ENCODE data around the gene SWAP70.
"Not testable (repeated sequence)": the region's sequence is repeated elsewhere in the genome, so short reads cannot be mapped to it uniquely, and the experiment has no call there.

Gene SWAP70

DNA sequence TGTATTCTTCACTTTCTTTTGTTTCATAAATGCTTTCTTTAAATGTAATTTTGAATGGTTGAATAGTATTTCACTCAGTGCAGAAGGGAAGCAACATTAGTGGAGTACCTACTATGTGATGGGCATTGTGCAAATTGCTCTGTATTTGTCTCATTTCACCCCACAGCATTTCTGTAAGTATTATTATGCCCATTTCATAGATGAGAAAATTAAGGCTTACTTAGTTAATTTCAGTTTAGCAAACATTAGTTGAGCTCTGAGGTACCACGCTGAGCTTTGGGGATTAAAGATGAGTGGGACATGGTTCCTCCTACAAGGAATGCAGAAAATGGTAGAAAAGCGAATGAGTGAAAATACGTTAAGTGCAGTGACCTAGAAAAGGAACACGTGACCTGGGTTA is 58.1 kb downstream of the SWAP70 start:
- DNase-seq (ENCODE audit: low read depth) = no peak

DNA sequence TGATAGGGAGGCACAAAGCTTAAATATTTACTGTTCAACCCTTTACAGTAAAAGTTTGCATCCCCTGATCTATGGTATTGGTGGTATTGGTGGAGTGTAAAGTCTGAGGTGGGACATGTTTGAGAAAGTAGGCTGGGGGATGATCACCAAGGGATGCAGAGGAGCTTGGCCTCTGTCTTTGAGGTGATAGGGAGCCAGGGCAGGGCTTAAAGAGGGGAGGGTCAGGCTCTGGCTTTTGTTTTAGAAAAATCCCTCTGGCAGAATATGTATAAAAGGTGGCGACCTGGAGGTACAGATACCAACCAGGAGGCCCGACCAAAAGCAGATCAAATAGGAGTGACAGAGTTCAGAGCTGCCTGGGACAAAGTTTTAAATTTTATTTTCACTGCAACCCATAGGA is 59.0 kb downstream of the SWAP70 start:
- DNase-seq (ENCODE audit: low read depth) = no peak

DNA sequence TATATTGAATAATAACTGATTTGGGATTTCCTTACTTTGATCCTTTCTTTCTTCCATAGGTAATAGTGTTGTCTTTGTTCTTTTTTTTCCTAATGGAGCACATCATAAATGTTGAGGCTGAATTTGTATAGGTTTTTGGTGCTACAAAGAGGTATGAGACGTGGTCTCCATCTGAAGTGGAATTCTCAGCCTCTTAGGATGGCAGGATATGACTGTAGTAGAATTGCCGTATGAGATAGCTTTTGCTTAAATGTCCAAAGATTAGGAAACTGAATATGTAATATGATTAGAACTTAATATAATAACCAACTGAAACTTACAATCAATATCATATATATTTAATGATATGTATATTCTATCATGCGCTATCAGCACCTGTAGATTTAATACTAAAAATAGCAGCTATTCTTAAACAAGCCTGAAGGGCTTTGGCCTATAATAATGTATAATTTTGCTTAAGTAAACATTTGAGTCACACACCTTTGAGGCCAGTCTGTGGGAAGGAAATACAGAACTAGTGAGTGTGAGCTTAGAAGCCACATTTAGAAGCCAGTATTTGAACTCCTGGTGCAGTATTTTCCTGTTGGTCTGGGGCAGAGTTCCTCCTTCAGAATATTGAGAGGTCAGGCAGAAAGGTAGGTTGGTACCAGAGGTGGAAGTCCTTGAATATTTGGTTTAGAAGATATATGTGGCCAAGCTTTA is 62.6 kb downstream of the SWAP70 start:
- no peak for DNase-seq (ENCODE audit: low read depth)

- no peak for DNase-seq (ENCODE audit: low read depth)
Measured at GRCh38 chr11:9728058-9728457, 64.2 kb downstream of the SWAP70 start.

DNA sequence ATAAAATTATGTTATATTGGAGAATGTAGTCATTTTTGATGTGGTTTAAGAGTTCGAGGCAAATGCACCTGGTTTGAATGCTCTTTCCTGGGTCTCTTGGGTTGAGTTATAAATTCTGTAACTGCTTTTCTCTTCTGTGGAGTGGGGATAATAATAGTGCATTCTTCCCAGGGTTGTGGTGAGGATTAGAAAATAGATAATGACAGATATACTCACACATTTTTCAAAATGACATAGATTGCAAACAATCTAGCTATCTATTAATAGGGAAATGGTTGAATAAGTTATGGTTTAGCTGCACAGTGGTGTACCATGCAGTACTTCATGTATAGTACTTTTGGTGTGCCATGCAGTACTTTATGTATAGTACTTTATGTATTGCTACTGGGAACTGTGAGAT is 67.4 kb downstream of the SWAP70 start:
- no peak for DNase-seq (ENCODE audit: low read depth)

DNA sequence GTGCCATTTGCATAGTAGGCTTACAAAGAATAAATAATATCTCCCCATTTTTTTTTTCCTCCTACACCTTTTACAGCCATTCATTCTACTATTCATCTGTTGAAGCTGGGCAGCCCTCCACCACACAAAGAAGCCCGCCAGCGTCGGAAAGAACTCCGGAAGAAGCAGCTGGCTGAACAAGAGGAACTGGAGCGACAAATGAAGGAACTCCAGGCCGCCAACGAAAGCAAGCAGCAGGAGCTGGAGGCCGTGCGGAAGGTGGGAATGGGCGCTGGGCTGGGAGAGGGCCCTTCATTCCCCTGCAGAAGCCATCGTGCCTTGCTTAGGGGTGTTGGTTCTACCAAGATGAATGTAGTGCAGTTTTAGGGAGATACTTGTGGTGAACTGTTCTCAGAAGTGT is 68.6 kb downstream of the SWAP70 start:
- DNase-seq (ENCODE audit: low read depth) = no peak

GRCh38 chr11:9733212-9733611 is 69.3 kb downstream of the SWAP70 start:
- no peak for DNase-seq (ENCODE audit: low read depth)

GRCh38 chr11:9735236-9735635 is 71.4 kb downstream of the SWAP70 start:
- no peak for DNase-seq (ENCODE audit: low read depth)

GRCh38 chr11:9735919-9736318 is 72.0 kb downstream of the SWAP70 start:
- no peak for DNase-seq (ENCODE audit: low read depth)

GRCh38 chr11:9736365-9736764 is 72.5 kb downstream of the SWAP70 start:
- DNase-seq (ENCODE audit: low read depth) = no peak

- DNase-seq (ENCODE audit: low read depth) = no peak
Measured at GRCh38 chr11:9738116-9738515, 74.2 kb downstream of the SWAP70 start.

DNA sequence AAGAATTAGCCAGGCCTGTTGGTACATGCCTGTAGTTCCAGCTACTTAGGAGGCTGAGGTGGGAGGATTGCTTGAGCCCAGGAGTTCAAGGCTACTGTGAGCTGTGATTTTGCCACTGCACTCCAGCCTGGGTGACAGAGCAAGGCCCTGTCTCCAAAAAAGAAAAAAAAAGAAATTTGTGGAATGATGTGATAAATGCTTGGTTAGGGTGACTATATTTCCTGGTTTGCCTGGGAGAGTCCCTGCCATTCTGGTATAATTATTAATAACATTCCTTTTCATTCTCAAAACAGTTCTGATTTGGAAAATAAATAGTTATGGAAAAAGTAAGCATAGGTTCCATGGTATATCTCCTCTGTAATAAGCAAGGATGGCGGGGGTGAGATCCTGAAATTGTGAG is 74.8 kb downstream of the SWAP70 start:
- DNase-seq (ENCODE audit: low read depth) = no peak

DNA sequence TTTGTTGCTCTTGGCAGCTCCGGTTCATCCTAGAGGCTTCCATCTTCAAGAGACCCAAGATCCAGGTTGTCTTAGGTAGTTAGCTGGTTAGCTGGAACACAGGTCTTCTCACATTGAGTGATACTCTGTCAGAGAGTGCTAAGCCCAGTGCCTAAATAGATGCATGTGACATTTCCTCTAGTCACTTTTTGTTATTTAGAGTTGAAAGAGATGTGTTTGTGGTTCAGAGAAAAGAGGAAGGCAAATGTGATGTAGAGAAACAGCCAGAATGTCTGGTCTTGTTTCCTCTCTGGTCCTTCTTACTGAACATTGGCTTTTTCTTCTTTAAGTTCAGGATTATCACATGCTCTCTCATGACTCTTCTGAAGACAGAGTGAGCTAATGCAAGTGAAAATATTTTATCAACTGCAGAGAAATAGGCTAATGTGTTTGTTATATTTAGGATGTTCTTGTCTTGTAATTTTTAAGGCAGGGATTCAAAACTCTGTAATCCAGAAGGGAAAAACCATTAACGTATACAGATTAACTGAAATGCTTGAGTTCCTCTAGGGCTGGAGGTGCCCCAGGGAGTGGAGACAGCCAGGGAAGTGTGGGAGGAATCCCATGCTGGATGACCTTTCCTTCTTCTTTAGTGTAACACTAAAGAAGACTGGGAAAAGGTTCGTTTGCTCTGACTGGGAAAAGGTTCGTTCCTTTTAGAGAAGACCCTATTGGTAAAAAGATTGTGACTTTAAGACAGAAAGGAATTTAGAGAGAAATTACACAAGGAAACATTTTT is 75.4 kb downstream of the SWAP70 start:
- DNase-seq (ENCODE audit: low read depth) = no peak

DNA sequence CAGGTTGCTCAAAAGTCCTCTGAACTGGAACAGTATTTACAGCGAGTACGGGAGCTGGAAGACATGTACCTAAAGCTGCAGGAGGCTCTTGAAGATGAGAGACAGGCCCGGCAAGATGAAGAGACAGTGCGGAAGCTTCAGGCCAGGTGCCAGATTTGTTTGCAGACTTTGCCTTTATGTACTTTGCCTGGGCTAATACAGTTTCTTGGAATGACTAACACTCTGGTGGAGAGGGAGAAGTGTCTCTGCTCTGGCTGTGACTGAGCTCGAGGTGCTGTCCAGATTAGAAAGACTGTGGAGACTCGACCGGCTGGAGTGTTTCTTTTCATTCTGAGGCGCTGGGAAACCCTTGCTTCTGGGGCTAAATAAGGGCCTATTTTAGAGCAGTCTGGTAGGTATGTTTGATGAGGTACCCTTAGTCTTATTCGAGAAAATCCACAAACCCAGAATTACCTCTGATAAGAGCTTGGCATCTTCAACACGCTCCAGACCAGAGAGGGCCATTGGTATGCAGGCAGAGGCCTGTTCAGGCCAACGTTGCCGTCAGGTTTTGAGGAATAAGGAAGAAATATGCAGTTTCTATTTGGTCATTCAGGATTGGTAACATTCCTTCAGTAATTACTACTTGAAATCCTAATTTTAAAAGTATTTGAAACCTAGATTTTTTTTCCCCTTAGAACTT is 76.5 kb downstream of the SWAP70 start:
- no peak for DNase-seq (ENCODE audit: low read depth)

DNA sequence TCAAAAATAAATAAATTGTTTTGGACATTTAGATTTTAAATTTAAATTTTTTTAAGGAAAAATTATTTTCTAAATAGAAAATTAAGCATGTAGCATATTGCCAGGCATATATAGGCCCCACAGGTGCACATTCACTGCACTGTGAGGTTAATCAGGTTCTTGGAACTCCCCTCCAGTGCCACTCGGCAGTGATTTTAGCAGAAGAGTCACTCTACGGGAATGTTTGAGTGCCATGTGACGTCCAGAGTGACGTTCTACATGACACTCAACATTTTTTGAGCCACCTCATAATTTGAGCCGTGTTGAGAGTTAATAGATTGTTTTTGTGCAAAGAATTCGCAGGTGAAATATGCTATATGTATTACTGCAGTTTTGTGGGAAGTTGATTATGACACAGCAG is 77.4 kb downstream of the SWAP70 start:
- no peak for DNase-seq (ENCODE audit: low read depth)

DNA sequence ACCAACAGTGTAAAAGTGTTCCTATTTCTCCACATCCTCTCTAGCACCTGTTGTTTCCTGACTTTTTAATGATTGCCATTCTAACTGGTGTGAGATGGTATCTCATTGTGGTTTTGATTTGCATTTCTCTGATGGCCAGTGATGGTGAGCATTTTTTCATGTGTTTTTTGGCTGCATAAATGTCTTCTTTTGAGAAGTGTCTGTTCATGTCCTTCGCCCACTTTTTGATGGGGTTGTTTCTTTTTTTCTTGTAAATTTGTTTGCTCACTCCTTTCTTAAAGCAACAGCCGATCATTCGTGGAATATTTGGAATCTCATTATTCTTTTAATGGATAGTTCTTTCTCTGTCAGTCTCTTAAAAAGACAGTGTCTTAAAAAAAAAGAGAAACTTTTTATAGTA is 79.6 kb downstream of the SWAP70 start:
- not testable (repeated sequence) for DNase-seq (ENCODE audit: low read depth)

DNA sequence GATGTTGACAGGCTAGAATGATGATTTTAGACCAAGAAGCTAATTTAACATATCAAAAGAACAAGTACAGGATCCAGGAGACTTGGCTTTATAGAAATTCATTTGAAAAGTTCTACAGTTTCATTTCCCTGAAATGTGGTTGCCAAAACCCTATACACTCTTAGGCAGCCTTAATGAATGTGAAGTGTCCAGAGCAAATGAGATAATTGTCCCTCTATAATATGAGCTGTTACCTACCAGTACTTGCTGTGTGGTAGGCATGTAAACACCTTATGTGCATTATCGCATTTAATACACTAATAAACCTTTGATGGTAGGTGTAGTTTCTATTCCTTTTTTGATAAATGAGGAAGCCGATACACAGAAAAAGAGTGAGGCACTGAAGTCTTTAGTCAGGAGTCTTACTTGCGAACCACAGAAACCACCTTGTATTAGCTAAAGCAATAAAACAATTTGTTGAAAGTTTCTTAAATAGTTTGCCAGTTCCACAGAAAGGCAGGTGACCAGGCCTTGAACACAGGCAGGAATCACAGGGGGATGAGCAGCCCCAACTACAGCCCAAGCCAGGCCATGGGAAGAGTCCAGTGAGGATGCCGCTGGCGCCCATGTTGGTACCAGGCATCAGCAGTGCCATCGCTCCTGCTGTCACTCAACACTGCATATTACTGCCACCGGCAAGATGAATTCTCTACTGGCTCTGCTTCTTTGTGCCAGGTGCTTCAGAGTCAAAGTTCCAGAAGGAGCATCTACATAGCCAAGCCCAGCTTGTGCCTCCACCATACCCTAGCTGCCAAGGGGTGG is 81.7 kb downstream of the SWAP70 start:
- no peak for DNase-seq (ENCODE audit: low read depth)

GRCh38 chr11:9747229-9747628 is 83.4 kb downstream of the SWAP70 start:
- no peak for DNase-seq (ENCODE audit: low read depth)

GRCh38 chr11:9747828-9748227 is 84.0 kb downstream of the SWAP70 start:
- DNase-seq (ENCODE audit: low read depth) = no peak

DNA sequence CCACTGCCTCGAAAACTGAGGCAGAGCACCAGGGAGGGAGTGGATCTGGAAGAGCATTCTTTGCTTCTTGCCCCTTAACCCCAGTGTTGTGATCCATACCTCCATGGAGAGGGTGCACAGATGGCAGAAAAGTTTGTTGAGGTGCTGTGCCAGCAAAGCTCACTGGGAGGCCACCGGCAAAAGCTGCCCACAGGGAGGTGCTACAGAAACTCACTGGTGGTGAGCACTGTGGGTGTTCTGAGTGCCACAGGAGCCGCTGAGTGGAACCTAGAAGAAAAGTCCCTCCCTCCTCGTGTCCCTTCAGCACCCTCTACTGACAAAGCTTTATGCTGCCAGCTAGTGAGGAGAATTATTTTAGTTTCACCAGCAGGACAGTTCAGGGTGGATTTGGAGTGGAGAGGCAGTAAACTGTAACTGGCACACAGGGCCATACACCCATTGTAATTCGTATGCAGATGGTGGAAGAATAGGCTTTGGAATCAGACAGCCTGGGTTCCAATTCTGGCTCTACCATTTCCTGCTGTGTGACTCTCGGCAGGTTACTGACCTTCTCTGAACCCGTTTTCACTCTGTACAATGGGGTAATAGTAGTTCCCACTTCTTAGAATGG is 84.6 kb downstream of the SWAP70 start:
- no peak for DNase-seq (ENCODE audit: low read depth)

DNA sequence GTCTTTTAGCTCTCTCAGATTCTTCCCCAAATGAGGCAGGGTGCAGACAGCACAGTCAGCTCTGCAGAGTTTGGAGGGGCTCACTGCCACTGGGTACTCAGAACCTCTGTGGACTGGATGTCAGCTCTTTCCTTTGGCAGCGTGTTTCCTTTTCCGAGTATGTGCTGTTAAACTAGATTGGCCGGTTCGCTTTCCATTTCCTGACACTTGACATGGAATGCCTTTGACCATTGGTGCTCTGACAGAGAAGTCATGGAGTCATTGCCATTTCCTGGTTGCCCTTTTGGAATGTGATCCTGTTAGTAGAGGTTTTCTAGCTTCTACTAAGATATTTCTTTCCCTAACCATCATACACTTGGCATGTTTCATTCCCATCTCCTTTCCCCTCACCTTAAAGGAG is 86.7 kb downstream of the SWAP70 start:
- no peak for DNase-seq (ENCODE audit: low read depth)

GRCh38 chr11:9752091-9752490 is 88.2 kb downstream of the SWAP70 start:
- no peak for DNase-seq (ENCODE audit: low read depth)
